Ovary (tissue), 3 donors: ENCODE results near the gene SEPTIN5.

Experiments used
- CTCF ChIP-seq, 3 donors: fragments of 450-650 bp in 2 of 3; fragments of 200-600 bp in 1 of 3; IDR thresholded peaks; one replicate each; pipeline versions ENCODE4 v1.5.1 to v1.8.0; 2016 to 2022; ENCODE audit warnings: antibody characterized with exemption in 3 of 3, mild to moderate bottlenecking in 1 of 3
- EP300 ChIP-seq: sonication (generic); formaldehyde crosslinking; IDR thresholded peaks from one replicate; pipeline ENCODE4 v1.6.1; 2017; ENCODE audit warnings: antibody characterized with exemption
- POLR2A ChIP-seq: fragments of 450-650 bp; IDR thresholded peaks from one replicate; pipeline ENCODE4 v1.6.1; 2017; ENCODE audit warnings: antibody characterized with exemption, mild to moderate bottlenecking, moderate library complexity
- donor health status: DM: no; HTN: no; CAD: no.

- TF ChIP-seq CTCF (IDR thresholded peaks at IDR 0.05) = no peak
- no peak for TF ChIP-seq POLR2A
- no peak for TF ChIP-seq EP300
These were observed 33.8 kb downstream of the SEPTIN5 start for GRCh38 chr22:19748139-19748538.
